MG63 (cell line): ENCODE measurements around the gene PKIG. TPM values are rescaled to one million over a fixed set of nuclear protein-coding genes. Genes with fewer than 3 reads are reported as not detected.
"Not testable (repeated sequence)": the region's sequence is repeated elsewhere in the genome, so short reads cannot be mapped to it uniquely, and the experiment has no call there.

Experiments
- DNase-seq: peaks from one replicate; pipeline ENCODE4 v3.0.0-alpha.2; 2020
- H3K27me3 ChIP-seq: fragments of 250-450 bp; sonication (Bioruptor Pico); 2 replicates; pipeline ENCODE4 v1.5.1; 2020; ENCODE audit warnings: mild to moderate bottlenecking, moderate library complexity
- H3K36me3 ChIP-seq: fragments of 250-450 bp; sonication (Bioruptor Pico); 2 replicates; pipeline ENCODE4 v1.5.1; 2020; ENCODE audit warnings: mild to moderate bottlenecking, moderate library complexity
- H3K4me3 ChIP-seq: fragments of 250-450 bp; sonication (Bioruptor Pico); 2 replicates; pipeline ENCODE4 v1.5.1; 2020; ENCODE audit warnings: mild to moderate bottlenecking, moderate library complexity
- H3K9me3 ChIP-seq: fragments of 250-450 bp; sonication (Bioruptor Pico); 2 replicates; pipeline ENCODE4 v1.5.1; 2020; ENCODE audit warnings: mild to moderate bottlenecking, moderate library complexity
- total RNA-seq: library from RNA; depleted of rRNA; stranded (reverse); fragments of >200 nt; shearing (Covaris generic); gene quantifications from 2 replicates; pipeline ENCODE4 v1.2.3, GENCODE V29; 2014; ENCODE audit warnings: low replicate concordance

Gene PKIG
- total RNA-seq, 1 experiment from 2014 or later = 73.0 TPM

DNA sequence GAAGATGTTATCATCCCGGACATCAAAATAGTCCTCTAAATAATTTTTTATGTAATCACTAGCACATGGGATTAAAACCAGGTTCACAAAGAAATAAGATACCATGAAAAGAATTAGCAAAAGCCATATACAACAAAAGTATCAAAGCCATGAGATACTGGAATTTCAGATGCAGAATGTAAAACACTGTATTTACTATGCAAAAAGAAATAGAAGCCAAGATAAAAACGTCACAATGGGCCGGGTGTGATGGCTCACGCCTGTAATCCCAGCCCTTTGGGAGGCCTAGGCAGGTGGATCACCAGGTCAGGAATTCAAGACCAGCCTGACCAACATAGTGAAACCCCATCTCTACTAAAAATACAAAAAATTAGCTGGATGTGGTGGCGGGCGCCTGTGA lies 21.6 kb upstream of the PKIG start:
- not testable (repeated sequence) for H3K27me3 ChIP-seq, H3K9me3 ChIP-seq, DNase-seq, H3K4me3 ChIP-seq, H3K36me3 ChIP-seq

DNA sequence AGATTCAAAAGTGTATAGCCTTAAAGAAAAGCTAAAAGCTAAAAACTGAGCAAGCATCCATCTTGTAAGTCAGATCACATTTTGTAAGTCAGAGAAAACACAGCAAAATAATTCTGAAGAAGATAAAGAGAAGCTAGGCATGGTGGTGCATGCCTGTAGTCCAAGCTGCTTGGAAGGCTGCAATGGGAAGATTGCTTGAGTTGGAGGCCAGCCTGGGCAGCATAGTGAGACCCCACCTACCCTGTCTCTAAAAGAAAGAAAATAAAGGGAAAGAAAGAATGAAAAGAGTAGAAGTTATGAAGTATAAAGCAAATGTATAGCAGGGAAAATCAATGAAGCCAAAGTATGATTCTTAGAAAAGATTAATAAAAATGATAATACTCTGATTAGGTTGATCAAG lies 20.5 kb upstream of the PKIG start:
- Histone ChIP-seq H3K9me3 (no peaks in the 10 kb centered on the region; the same call in 1 of the 2 replicates), H3K27me3 (no peaks in the 10 kb centered on the region), H3K4me3 (no peak overlapping the region), H3K36me3 (no peaks in the 10 kb centered on the region)
- no peak for DNase-seq

- no peaks in the 10 kb centered on the region for H3K36me3 ChIP-seq
- H3K27me3 ChIP-seq = no peaks in the 10 kb centered on the region
- no peak for DNase-seq
- H3K4me3 ChIP-seq = no peak overlapping the region
- H3K9me3 ChIP-seq = no peaks in the 10 kb centered on the region; the same call in 1 of the 2 replicates
These were observed 16.4 kb upstream of the PKIG start for GRCh38 chr20:44566018-44566417.

DNA sequence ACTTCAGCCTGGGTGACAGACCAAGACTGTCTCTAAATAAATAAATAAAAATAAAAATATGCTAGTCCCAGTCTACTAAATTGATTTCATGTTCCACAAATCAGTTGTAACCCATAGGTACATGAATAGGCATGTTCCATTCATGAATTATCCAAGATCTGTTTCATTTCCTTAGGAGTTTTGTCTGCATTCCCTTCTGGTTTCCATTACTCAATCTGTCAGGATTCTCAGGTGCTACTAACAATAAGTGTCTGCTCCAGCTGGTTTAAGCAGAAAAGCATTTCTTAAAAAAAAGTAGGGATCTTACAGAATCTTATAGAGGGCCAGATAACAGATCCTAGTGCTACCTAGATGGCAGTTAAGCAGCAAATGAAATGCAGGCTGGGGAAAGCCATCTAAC lies 15.6 kb upstream of the PKIG start:
- Histone ChIP-seq H3K27me3 (no peaks in the 10 kb centered on the region), H3K36me3 (no peaks in the 10 kb centered on the region), H3K4me3 (no peak overlapping the region), H3K9me3 (no peaks in the 10 kb centered on the region; the same call in 1 of the 2 replicates)
- DNase-seq = no peak

- H3K4me3 ChIP-seq = no peak overlapping the region
- H3K9me3 ChIP-seq = no peaks in the 10 kb centered on the region; the same call in 1 of the 2 replicates
- H3K36me3 ChIP-seq = no peaks in the 10 kb centered on the region
- DNase-seq = no peak
- H3K27me3 ChIP-seq = no peaks in the 10 kb centered on the region
These were observed 12.0 kb upstream of the PKIG start for GRCh38 chr20:44570367-44570766.

GRCh38 chr20:44571362-44571988 lies 10.9 kb upstream of the PKIG start:
- no peak for DNase-seq
- Histone ChIP-seq H3K36me3 (no peaks in the 10 kb centered on the region), H3K4me3 (no peak overlapping the region), H3K27me3 (no peaks in the 10 kb centered on the region), H3K9me3 (no peaks in the 10 kb centered on the region)

- Histone ChIP-seq H3K4me3 (no peak overlapping the region), H3K36me3 (no peaks in the 10 kb centered on the region), H3K9me3 (no peaks in the 10 kb centered on the region; the same call in 1 of the 2 replicates), H3K27me3 (no peaks in the 10 kb centered on the region)
- peak; percentile 90 for DNase-seq
These were observed 9.6 kb upstream of the PKIG start for GRCh38 chr20:44572551-44573500.

DNA sequence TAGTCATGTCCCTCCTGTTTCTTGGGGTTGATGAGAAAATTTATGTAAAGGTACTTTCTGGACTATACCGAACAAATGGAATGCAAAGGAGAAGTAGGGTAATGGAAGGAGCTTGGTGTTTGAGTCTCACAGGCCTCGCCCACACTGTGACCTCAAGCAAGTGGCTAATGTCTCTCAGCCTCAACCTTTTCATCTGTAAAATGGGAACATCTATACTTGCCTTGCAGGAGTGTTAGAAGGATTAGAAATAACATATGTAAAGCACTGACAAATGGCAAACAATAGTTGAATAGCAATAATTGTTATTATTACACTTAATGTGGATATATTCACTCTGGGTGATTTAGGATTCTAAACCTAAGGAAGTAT lies 8.9 kb upstream of the PKIG start:
- no peak overlapping the region for H3K4me3 ChIP-seq
- no peak for DNase-seq
- no peaks in the 10 kb centered on the region for H3K36me3 ChIP-seq
- no peaks in the 10 kb centered on the region for H3K27me3 ChIP-seq
- no peaks in the 10 kb centered on the region; the same call in 1 of the 2 replicates for H3K9me3 ChIP-seq

- Histone ChIP-seq H3K4me3 (no peak overlapping the region), H3K27me3 (no peaks in the 10 kb centered on the region), H3K36me3 (no peaks in the 10 kb centered on the region), H3K9me3 (no peaks in the 10 kb centered on the region; the same call in 1 of the 2 replicates)
- DNase-seq = no peak
These were observed 8.0 kb upstream of the PKIG start for GRCh38 chr20:44574372-44574771.

DNA sequence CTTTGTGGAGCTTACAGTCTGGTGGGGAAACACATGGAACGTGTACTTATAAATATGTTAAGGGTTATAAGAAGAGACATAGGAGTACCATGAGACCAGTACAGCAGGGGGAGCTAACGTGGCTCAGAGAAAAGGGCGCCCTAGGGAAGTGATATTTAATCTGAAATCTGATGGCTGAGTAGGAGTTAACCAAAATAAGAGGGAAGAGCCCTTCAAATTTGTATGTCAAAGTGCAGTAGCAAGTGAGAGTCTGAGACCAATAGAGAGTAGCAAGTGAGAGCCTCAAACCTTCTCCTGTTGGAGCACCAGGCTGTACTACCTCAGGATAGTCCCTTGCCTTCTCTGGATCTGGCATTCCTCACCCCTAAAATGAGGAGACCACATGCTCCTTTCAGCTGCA lies 6.1 kb upstream of the PKIG start:
- H3K4me3 ChIP-seq = no peak overlapping the region

DNA sequence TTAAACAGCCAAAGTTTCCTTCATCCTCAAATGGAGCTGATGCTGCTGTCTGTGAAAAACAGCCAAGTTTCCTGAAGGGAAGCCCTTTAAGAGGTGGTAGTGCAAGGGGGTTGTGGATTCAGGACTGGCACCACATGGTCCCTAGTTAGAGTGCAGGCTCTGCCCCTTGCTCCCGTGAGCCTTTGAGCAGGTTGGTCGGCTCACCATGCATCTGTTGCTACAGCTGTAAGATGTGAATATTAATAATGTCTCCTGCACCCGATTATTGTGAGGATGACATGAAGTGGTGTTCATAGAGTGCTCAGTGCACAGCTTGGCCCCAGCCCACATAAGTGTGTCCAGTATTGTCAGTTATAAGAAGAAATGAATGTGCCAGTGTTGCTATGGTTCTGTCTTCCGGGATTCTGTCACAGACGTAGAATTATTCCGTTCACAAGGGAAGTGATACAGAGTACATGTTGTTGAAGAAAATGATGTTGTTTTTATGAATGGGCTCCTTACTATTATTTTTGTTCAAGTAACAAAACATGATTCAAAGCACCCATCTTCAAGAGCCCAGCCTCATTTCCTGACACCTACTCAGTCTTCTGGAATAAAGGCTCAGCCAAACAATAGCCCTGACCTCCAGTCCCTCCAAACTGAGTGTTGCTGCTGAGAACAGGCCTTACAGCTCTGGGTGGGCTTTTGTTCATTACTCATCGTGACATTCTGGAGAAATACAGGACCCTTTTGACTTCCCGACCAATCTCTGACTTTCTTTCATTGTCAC lies 2.9 kb upstream of the PKIG start:
- DNase-seq = no peak
- no peak overlapping the region for H3K4me3 ChIP-seq
- no peaks in the 10 kb centered on the region; the same call in 1 of the 2 replicates for H3K9me3 ChIP-seq

More for the DNA sequence above, 6.1 kb upstream of the PKIG start:
- DNase-seq = peak; percentile 56
- H3K36me3 ChIP-seq = no peaks in the 10 kb centered on the region
- no peaks in the 10 kb centered on the region; the same call in 1 of the 2 replicates for H3K9me3 ChIP-seq
- H3K27me3 ChIP-seq = no peaks in the 10 kb centered on the region

DNA sequence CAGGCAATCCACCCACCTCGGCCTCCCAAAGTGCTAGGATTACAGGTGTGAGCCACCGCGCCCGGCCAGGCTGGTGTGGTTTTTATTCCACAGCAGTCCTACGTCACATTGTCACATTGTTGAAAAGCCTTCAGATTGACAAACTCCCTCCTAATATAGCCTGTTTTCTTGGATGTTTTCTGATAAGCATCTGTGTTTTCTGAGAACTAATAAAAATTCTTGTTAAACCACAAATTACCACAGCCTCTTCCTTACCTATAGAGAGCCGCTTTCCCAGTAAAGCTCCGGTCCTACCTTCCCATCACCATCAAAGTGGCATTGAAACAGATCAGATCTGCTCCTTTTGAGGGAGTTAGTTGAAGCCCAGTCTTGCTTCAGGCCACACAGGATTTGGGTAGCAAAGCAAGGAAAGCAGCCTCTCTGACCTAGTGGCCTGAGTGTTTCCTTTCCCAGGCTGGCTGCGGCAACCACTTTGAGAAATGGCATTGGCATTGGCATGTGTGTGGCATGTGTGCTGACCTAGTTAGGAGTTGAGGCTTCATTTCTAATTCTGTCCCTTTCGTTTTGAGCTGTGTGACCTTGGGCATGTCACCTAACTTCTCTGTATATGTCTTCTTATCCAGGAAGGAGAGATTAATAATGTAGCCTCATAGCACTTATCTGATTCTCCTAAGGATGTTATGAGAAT lies 1.7 kb upstream of the PKIG start:
- Histone ChIP-seq H3K9me3 (no peaks in the 10 kb centered on the region; the same call in 1 of the 2 replicates), H3K36me3 (no peaks in the 10 kb centered on the region), H3K4me3 (no peak overlapping the region), H3K27me3 (no peaks in the 10 kb centered on the region)
- DNase-seq = no peak

More for the DNA sequence above, 2.9 kb upstream of the PKIG start:
- Histone ChIP-seq H3K36me3 (no peaks in the 10 kb centered on the region), H3K27me3 (no peaks in the 10 kb centered on the region)

- Histone ChIP-seq H3K4me3 (no peak overlapping the region), H3K36me3 (no peaks in the 10 kb centered on the region)
These were observed 864 bp upstream of the PKIG start for GRCh38 chr20:44581515-44581914.

DNA sequence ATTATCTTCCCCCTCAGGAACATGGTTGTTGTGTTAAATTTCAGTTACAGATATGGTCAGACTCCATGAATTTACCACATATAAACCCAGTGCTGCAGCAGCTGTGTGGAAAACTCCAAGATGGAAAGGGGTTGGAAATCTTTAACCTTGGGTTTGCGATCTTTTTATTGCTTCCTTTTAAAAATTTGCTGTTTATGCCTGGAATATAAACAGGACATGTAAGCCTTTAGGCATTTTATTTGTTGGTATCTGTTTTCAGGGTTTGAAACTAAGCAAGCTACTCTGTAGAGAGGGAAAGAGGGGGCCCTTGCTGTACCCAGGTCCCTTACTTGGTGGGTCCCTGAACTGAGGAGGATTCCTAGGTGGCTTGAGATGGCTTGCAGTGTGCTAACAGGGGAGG lies 778 bp downstream of the PKIG start:
- no peaks in the 10 kb centered on the region for H3K27me3 ChIP-seq
- no peak for DNase-seq
- no peaks in the 10 kb centered on the region for H3K36me3 ChIP-seq
- H3K9me3 ChIP-seq = no peaks in the 10 kb centered on the region
- peak overlapping the region; percentile 47 for H3K4me3 ChIP-seq

More at GRCh38 chr20:44581515-44581914, 864 bp upstream of the PKIG start:
- H3K9me3 ChIP-seq = no peaks in the 10 kb centered on the region; the same call in 1 of the 2 replicates
- no peak for DNase-seq
- H3K27me3 ChIP-seq = no peaks in the 10 kb centered on the region

DNA sequence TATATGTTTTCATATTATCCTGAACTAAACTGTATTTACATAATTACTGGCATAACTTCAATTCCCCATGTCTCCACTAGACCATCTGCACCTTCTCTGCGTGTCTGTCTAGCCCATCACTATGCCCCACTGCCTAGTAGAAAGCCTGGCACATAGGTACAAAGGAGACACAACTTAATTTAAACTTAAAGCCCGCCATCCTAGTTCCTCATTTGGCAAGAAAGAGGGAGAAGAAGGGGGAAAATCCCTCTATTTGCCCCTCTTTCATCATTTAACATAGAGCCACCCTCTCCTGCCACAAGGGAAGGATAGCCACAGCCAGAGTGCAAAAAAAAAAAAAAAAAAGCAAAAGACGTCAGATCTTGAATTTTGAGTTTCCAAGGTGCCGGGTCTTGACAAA lies 1.8 kb downstream of the PKIG start:
- Histone ChIP-seq H3K36me3 (no peaks in the 10 kb centered on the region), H3K27me3 (no peaks in the 10 kb centered on the region), H3K4me3 (peak overlapping the region; percentile 47), H3K9me3 (no peaks in the 10 kb centered on the region)
- no peak for DNase-seq
